ENCODE results near the gene SDK1.

SDK1 gene

GRCh38 chr7:3778345-3778744 lies 477.3 kb downstream of the SDK1 start (continued):
- TF ChIP-seq ZNF449 (tag by site-specific recombination; IDR thresholded peaks at IDR 0.05) (no peak), ZNF138 (tag by site-specific recombination; IDR thresholded peaks at IDR 0.05; ENCODE audit: borderline replicate concordance) (no peak)

DNA sequence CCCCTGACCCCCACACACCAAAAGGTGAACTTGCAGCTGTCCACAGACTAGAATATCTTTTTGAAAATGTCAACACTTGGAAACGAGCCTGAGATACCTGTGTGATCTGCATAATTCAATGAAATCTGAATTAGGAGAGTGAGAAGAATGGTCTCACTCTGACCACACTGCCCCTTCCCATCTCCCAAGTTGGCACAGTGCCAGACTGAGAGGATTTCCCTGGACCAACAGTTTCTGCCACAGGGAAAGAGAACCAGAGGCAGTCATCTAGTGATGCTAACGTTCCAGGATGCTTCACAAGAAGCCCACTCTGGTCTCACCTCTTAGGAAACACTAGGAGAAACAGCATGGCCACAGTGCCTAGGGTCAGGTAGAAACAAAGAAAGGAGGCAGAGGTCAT lies 479.0 kb downstream of the SDK1 start:
- Histone ChIP-seq H3K27ac (ENCODE audit: extremely low read depth, low read depth, low read length) (no peak overlapping the region), H3K4me3 (ENCODE audit: low read depth, low read length) (no peak overlapping the region), H3K36me3 (ENCODE audit: control insufficient read depth in 2 of 2, insufficient read depth in 1 of 2, low read length in 2 of 2) (no peaks in the 10 kb centered on the region), H3K4me1 (ENCODE audit: control insufficient read depth, insufficient read depth, low read length) (no peaks in the 10 kb centered on the region), H3K9me3 (ENCODE audit: control insufficient read depth, insufficient read depth, low read depth, low read length) (no peaks in the 10 kb centered on the region; the same call in none of the 2 replicates)
- TF ChIP-seq, protein P1, sequence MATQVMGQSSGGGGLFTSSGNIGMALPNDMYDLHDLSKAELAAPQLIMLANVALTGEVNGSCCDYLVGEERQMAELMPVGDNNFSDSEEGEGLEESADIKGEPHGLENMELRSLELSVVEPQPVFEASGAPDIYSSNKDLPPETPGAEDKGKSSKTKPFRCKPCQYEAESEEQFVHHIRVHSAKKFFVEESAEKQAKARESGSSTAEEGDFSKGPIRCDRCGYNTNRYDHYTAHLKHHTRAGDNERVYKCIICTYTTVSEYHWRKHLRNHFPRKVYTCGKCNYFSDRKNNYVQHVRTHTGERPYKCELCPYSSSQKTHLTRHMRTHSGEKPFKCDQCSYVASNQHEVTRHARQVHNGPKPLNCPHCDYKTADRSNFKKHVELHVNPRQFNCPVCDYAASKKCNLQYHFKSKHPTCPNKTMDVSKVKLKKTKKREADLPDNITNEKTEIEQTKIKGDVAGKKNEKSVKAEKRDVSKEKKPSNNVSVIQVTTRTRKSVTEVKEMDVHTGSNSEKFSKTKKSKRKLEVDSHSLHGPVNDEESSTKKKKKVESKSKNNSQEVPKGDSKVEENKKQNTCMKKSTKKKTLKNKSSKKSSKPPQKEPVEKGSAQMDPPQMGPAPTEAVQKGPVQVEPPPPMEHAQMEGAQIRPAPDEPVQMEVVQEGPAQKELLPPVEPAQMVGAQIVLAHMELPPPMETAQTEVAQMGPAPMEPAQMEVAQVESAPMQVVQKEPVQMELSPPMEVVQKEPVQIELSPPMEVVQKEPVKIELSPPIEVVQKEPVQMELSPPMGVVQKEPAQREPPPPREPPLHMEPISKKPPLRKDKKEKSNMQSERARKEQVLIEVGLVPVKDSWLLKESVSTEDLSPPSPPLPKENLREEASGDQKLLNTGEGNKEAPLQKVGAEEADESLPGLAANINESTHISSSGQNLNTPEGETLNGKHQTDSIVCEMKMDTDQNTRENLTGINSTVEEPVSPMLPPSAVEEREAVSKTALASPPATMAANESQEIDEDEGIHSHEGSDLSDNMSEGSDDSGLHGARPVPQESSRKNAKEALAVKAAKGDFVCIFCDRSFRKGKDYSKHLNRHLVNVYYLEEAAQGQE (tag by site-specific recombination; IDR thresholded peaks at IDR 0.05) = no peak
- no peak for TF ChIP-seq ZNF48 (tag by site-specific recombination; IDR thresholded peaks at IDR 0.05)
- TF ChIP-seq ZSCAN23 (tag by site-specific recombination; IDR thresholded peaks at IDR 0.05) = no peak
- TF ChIP-seq ZNF707 (tag by site-specific recombination; IDR thresholded peaks at IDR 0.05) = no peak
- no peak for TF ChIP-seq ZSCAN5A (tag by site-specific recombination; IDR thresholded peaks at IDR 0.05)
- TF ChIP-seq ZNF221 (tag by site-specific recombination; IDR thresholded peaks at IDR 0.05; ENCODE audit: borderline replicate concordance) = no peak
- TF ChIP-seq, protein P2, sequence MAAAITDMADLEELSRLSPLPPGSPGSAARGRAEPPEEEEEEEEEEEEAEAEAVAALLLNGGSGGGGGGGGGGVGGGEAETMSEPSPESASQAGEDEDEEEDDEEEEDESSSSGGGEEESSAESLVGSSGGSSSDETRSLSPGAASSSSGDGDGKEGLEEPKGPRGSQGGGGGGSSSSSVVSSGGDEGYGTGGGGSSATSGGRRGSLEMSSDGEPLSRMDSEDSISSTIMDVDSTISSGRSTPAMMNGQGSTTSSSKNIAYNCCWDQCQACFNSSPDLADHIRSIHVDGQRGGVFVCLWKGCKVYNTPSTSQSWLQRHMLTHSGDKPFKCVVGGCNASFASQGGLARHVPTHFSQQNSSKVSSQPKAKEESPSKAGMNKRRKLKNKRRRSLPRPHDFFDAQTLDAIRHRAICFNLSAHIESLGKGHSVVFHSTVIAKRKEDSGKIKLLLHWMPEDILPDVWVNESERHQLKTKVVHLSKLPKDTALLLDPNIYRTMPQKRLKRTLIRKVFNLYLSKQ (tag by site-specific recombination; IDR thresholded peaks at IDR 0.05; ENCODE audit: borderline replicate concordance) = no peak
- CTCF ChIA-PET = interaction anchor here (0.5 kb wide), 1 partner anchor 194 kb away, joined by 4 read pairs; no protein-coding TSS in a partner anchor
- POLR2A ChIA-PET = no interaction called here

DNA sequence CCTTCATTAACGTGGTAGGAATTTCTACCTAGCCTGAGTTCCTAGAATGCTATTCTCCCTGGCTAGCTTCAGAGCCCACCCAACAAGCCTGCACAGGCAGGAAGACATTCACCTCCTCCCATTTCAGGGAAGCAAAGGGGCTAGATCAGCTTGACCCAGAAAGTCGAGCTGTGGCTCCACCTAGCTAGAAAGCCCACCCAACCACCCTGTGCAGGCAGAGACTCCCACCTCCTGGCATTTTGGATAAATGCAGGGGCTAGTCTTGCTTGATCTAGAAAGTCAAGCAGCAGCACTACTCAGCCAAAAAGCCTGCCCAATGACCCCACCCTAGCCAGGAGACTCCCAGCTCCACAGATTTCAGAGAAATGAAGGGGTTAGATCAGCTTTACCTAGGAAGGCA lies 479.5 kb downstream of the SDK1 start:
- H3K36me3 ChIP-seq (ENCODE audit: control insufficient read depth in 2 of 2, insufficient read depth in 1 of 2, low read length in 2 of 2) = no peaks in the 10 kb centered on the region
- ChIA-PET POLR2A (no interaction called here), CTCF (interaction anchor here (0.5 to 0.6 kb wide), 2 partner anchors 103 to 194 kb away, joined by 3 to 4 read pairs; no protein-coding TSS in a partner anchor)
- no peak overlapping the region for H3K4me3 ChIP-seq (ENCODE audit: low read depth, low read length)
- H3K9me3 ChIP-seq (ENCODE audit: control insufficient read depth, insufficient read depth, low read depth, low read length) = no peaks in the 10 kb centered on the region; the same call in none of the 2 replicates
- TF ChIP-seq ZNF701 (tag by site-specific recombination; IDR thresholded peaks at IDR 0.05) (no peak), ZBTB20 (tag by site-specific recombination; IDR thresholded peaks at IDR 0.05) (no peak), ZNF24 (tag by site-specific recombination; IDR thresholded peaks at IDR 0.05) (no peak), KLF1 (tag by site-specific recombination; IDR thresholded peaks at IDR 0.05) (no peak), ZNF302 (tag by site-specific recombination; IDR thresholded peaks at IDR 0.05; ENCODE audit: low read depth) (no peak), ZNF473 (tag by site-specific recombination; IDR thresholded peaks at IDR 0.05) (no peak), KLF17 (tag by site-specific recombination; IDR thresholded peaks at IDR 0.05) (no peak), ZNF248 (tag by site-specific recombination; IDR thresholded peaks at IDR 0.05) (no peak), ZNF391 (tag by site-specific recombination; IDR thresholded peaks at IDR 0.05; ENCODE audit: borderline replicate concordance, low read depth) (no peak), ZNF558 (tag by site-specific recombination; IDR thresholded peaks at IDR 0.05) (no peak)
- H3K27ac ChIP-seq (ENCODE audit: extremely low read depth, low read depth, low read length) = no peak overlapping the region
- no peaks in the 10 kb centered on the region for H3K4me1 ChIP-seq (ENCODE audit: control insufficient read depth, insufficient read depth, low read length)

Data from HEK293 (cell line).